ENCODE measurements around the gene ZCCHC10.

GRCh38 chr5:132949136-132949535 is 77.2 kb downstream of the ZCCHC10 start:
- TF ChIP-seq CTCF (IDR thresholded peaks at IDR 0.05; ENCODE audit: low read depth, low read length, poor library complexity, severe bottlenecking) (no peak), EZH2phosphoT487 (IDR thresholded peaks at IDR 0.05; ENCODE audit: borderline replicate concordance, low read length) (no peak)

All from DOHH2 (cell line).